Ovary (tissue), 9 donors: ENCODE results near the gene ZNF558. TPM values are rescaled to one million over a fixed set of nuclear protein-coding genes. Genes with fewer than 3 reads are reported as not detected.

Source experiments
- DNase-seq, 5 donors: peaks; one replicate each; pipeline ENCODE4 v3.0.0-alpha.2; 2019 to 2020
- H3K27ac ChIP-seq, 2 donors: fragments of 200-600 bp; one replicate each; pipeline versions ENCODE4 v1.5.1 to v1.8.0; 2019 to 2022
- H3K27me3 ChIP-seq: fragments of 200-600 bp; one replicate; pipeline ENCODE4 v1.8.0; 2022
- H3K36me3 ChIP-seq: fragments of 200-600 bp; sonication (generic); one replicate; pipeline ENCODE4 v1.5.1; 2019
- H3K4me1 ChIP-seq: one replicate; pipeline ENCODE4 v1.8.1; 2013; ENCODE audit warnings: mild to moderate bottlenecking, moderate library complexity; ENCODE audit not compliant: insufficient read depth
- H3K4me3 ChIP-seq: fragments of 200-600 bp; sonication (generic); one replicate; pipeline ENCODE4 v1.5.1; 2017
- H3K9me3 ChIP-seq, 2 donors: fragments of 200-600 bp in 1 of 2; sonication (generic) in 1 of 2; one replicate each; pipeline versions ENCODE4 v1.5.1 to v1.8.1; 2013 to 2019; ENCODE audit warnings: mild to moderate bottlenecking in 1 of 2, moderate library complexity in 1 of 2
- CTCF ChIP-seq, 3 donors: fragments of 450-650 bp in 2 of 3; fragments of 200-600 bp in 1 of 3; IDR thresholded peaks; one replicate each; pipeline versions ENCODE4 v1.5.1 to v1.8.0; 2016 to 2022; ENCODE audit warnings: antibody characterized with exemption in 3 of 3, mild to moderate bottlenecking in 1 of 3
- EP300 ChIP-seq: sonication (generic); formaldehyde crosslinking; IDR thresholded peaks from one replicate; pipeline ENCODE4 v1.6.1; 2017; ENCODE audit warnings: antibody characterized with exemption
- POLR2A ChIP-seq: fragments of 450-650 bp; IDR thresholded peaks from one replicate; pipeline ENCODE4 v1.6.1; 2017; ENCODE audit warnings: antibody characterized with exemption, mild to moderate bottlenecking, moderate library complexity
- WGBS, 3 donors: extraction: QIAGEN DNeasy Blood & Tissue Kit in 1 of 3; methylation state at CpG; one replicate each; pipeline versions ENCODE4 v1.1.5 to v1.1.7; 2013 to 2017; 5-methylcytosine and 5-hydroxymethylcytosine counted together
- intact Hi-C, 4 donors: fragments of 100-400 bp; cut with DNase I; formaldehyde crosslinking; loops; one replicate each; pipeline versions ENCODE4 v1.11.0 to v1.15.1; 2022 to 2023
- polyA plus RNA-seq, 2 donors: library from polyadenylated mRNA; stranded (reverse); fragments of 200-250 nt in 1 of 2; fragments of 350-450 nt in 1 of 2; fragmentation: Illumina TruSeq in 1 of 2; extraction: RNeasy Lipid Tissue Mini Kit (QIAGEN cat#74804) in 1 of 2; gene quantifications; one replicate each; pipeline ENCODE4 v1.2.3, GENCODE V29; 2013 to 2014
- total RNA-seq, 7 donors: library from RNA; depleted of rRNA in 2 of 7; stranded (reverse); fragments of >200 nt in 2 of 7; fragmentation: NEBNext Ultra II Directional in 3 of 7; extraction: Animal tissue kit (Norgen Biotek cat#: 25700) in 3 of 7; gene quantifications; one replicate each; pipeline versions ENCODE4 v1.1.0 to v1.2.4, GENCODE V29; 2016 to 2023
- donor health status: DM: no; HTN: no; CAD: no; lungs with moderate emphysema.
- donor health status: DM: no; HTN: no; CAD: no.
- donor health status: Bipolar disorder and iron deficiency.
- donor health status: DM: yes; HTN: yes; CAD: no.
- donor health status: DM: no; HTN: no; CAD: no.
- donor health status: DM: yes; HTN: yes; CAD: no.

Gene ZNF558
- total and polyA plus RNA-seq, 9 donors = 15.8 to 44.2 (median 30.7) TPM

GRCh38 chr19:8831832-8832131 lies 322 bp downstream of the ZNF558 start:
- intact Hi-C loops = loop anchor here in 1 of 4 donors (10.0 kb wide), 1 partner anchor 217 kb away; the partner anchor contains the start of gene ADAMTS10
- no peak for DNase-seq
- TF ChIP-seq CTCF (IDR thresholded peaks at IDR 0.05) = no peak
- H3K4me1 ChIP-seq = peaks cover 2% of the 10 kb centered on the region
- H3K36me3 ChIP-seq = no peaks in the 10 kb centered on the region
- H3K4me3 ChIP-seq = peak overlapping the region; percentile 93
- H3K27me3 ChIP-seq = no peaks in the 10 kb centered on the region
- no peaks in the 10 kb centered on the region for H3K9me3 ChIP-seq
- peak overlapping the region; percentile 42 to 96 for H3K27ac ChIP-seq
- 0 to 1% (median 1%) methylated on average over 13 to 16 of the region's 16 CpGs for WGBS, 3 donors

GRCh38 chr19:8831373-8831772 lies 731 bp downstream of the ZNF558 start:
- H3K36me3 ChIP-seq = no peaks in the 10 kb centered on the region
- 34 to 46% (median 36%) methylated on average over 6 of the region's 6 CpGs for WGBS, 3 donors
- intact Hi-C loops = loop anchor here in 1 of 4 donors (10.0 kb wide), 1 partner anchor 217 kb away; the partner anchor contains the start of gene ADAMTS10
- TF ChIP-seq EP300 = no peak
- TF ChIP-seq CTCF (IDR thresholded peaks at IDR 0.05) = no peak
- TF ChIP-seq POLR2A = no peak
- H3K27me3 ChIP-seq = no peaks in the 10 kb centered on the region
- H3K4me3 ChIP-seq = peak overlapping the region; percentile 93
- peak overlapping the region in 1 of 2 donors; percentile 96 for H3K27ac ChIP-seq
- H3K9me3 ChIP-seq = no peaks in the 10 kb centered on the region
- peaks cover 2% of the 10 kb centered on the region for H3K4me1 ChIP-seq
- DNase-seq = no peak

- no peak for TF ChIP-seq EP300
- no peak for TF ChIP-seq POLR2A
- no peak for TF ChIP-seq CTCF (IDR thresholded peaks at IDR 0.05)
- DNase-seq = no peak
- Histone ChIP-seq H3K36me3 (no peaks in the 10 kb centered on the region), H3K4me3 (no peak overlapping the region), H3K27ac (no peak overlapping the region), H3K9me3 (peaks cover 0 to 19% of the 10 kb centered on the region in 2 donors), H3K27me3 (no peaks in the 10 kb centered on the region), H3K4me1 (peaks cover 2% of the 10 kb centered on the region)
- intact Hi-C loops = no loop called here
These were observed 4.8 kb downstream of the ZNF558 start for GRCh38 chr19:8827277-8827676.

- Histone ChIP-seq H3K27me3 (no peaks in the 10 kb centered on the region), H3K4me1 (peaks cover under 1% of the 10 kb centered on the region), H3K27ac (no peak overlapping the region), H3K9me3 (peaks cover 0 to 27% of the 10 kb centered on the region in 2 donors), H3K36me3 (peaks cover under 1% of the 10 kb centered on the region), H3K4me3 (no peak overlapping the region)
- no peak for DNase-seq
- TF ChIP-seq POLR2A = no peak
- TF ChIP-seq EP300 = no peak
- no peak for TF ChIP-seq CTCF (IDR thresholded peaks at IDR 0.05)
- intact Hi-C loops = no loop called here
- 97 to 98% (median 98%) methylated on average over 5 of the region's 5 CpGs for WGBS, 3 donors
These were observed 5.7 kb downstream of the ZNF558 start for GRCh38 chr19:8826371-8826770.
